Activated naive CD4-positive, alpha-beta T cell treated with anti-CD3 and anti-CD28 coated beads for 36 hours (primary cell): ENCODE data around the gene CHN1. TPM values are rescaled to one million over a fixed set of nuclear protein-coding genes. Genes with fewer than 3 reads are reported as not detected.

ENCODE experiments used
- CTCF ChIA-PET: fragments of 350-600 bp; sonication (Branson Sonifier 250); formaldehyde crosslinking; loops from one replicate; lab custom pipeline; 2021; ENCODE audit warnings: antibody characterized with exemption; lab: Charles Lee
- DNase-seq: peaks from one replicate; pipeline ENCODE4 v3.0.0-alpha.2; 2020
- H3K27ac Mint-ChIP-seq: one replicate; pipeline ENCODE4 v1.8.0; 2021; ENCODE audit warnings: mild to moderate bottlenecking, mixed read lengths
- H3K27me3 Mint-ChIP-seq: one replicate; pipeline ENCODE4 v1.8.0; 2021; ENCODE audit warnings: low read depth, mixed read lengths
- H3K36me3 Mint-ChIP-seq: one replicate; pipeline ENCODE4 v1.8.0; 2021; ENCODE audit warnings: low read depth, mixed read lengths
- H3K4me1 Mint-ChIP-seq: one replicate; pipeline ENCODE4 v1.8.0; 2021; ENCODE audit warnings: low read depth, mixed read lengths
- H3K4me3 Mint-ChIP-seq: one replicate; pipeline ENCODE4 v1.8.0; 2021; ENCODE audit warnings: mild to moderate bottlenecking, moderate library complexity, mixed read lengths
- H3K9me3 Mint-ChIP-seq: one replicate; pipeline ENCODE4 v1.8.0; 2021; ENCODE audit warnings: mixed read lengths
- intact Hi-C: fragments of 100-400 bp; cut with micrococcal nuclease; formaldehyde crosslinking; loops from one replicate; pipeline ENCODE4 v1.15.1; 2023
- total RNA-seq, 2 experiments: library from RNA; stranded (reverse); gene quantifications; one replicate each; pipeline ENCODE4 v1.2.3, GENCODE V29; 2021

The CHN1 gene
- 1 to 10 TPM; 2.1 to 3.3 TPM for total RNA-seq

GRCh38 chr2:175004980-175005732 lies at the start of gene CHN1:
TSS of gene CHN1 (minus strand) at chr2:175005381. CDS start at chr2:175004912, 469 bp downstream.
- H3K36me3 Mint-ChIP-seq: no peaks in the 10 kb centered on the region
- H3K27me3 Mint-ChIP-seq: peaks cover 59% of the 10 kb centered on the region
- H3K4me1 Mint-ChIP-seq: peaks cover 11% of the 10 kb centered on the region
- intact Hi-C loops: loop anchor here (1.0 to 5.0 kb wide), 2 partner anchors 256 to 308 kb away; no protein-coding TSS in a partner anchor
- H3K4me3 Mint-ChIP-seq: peak within 1 kb of the TSS; percentile 83
- CTCF ChIA-PET: interaction anchor here (0.6 to 1.7 kb wide), 9 partner anchors 13 to 308 kb away, joined by 3 to 9 read pairs (median 4); no protein-coding TSS in a partner anchor
- no peak within 1 kb of the TSS for H3K27ac Mint-ChIP-seq
- H3K9me3 Mint-ChIP-seq: no peaks in the 10 kb centered on the region
- peak; percentile 67 for DNase-seq

- Mint-ChIP-seq H3K27ac (no peak overlapping the region), H3K36me3 (peaks cover 12% of the 10 kb centered on the region), H3K4me3 (no peak overlapping the region), H3K9me3 (no peaks in the 10 kb centered on the region), H3K27me3 (no peaks in the 10 kb centered on the region), H3K4me1 (no peaks in the 10 kb centered on the region)
- CTCF ChIA-PET: no interaction called here
- intact Hi-C loops: no loop called here
- DNase-seq: no peak
Observed at GRCh38 chr2:175054340-175054739, 49.2 kb upstream of the CHN1 start.

- DNase-seq: no peak
- H3K27ac Mint-ChIP-seq: no peak overlapping the region
- no peaks in the 10 kb centered on the region for H3K27me3 Mint-ChIP-seq
- H3K36me3 Mint-ChIP-seq: peaks cover 6% of the 10 kb centered on the region
- H3K4me3 Mint-ChIP-seq: no peak overlapping the region
- intact Hi-C loops: no loop called here
- CTCF ChIA-PET: interaction anchor here (1.2 to 1.3 kb wide), 2 partner anchors 13 to 64 kb away, joined by 3 to 6 read pairs; no protein-coding TSS in a partner anchor
- H3K4me1 Mint-ChIP-seq: no peaks in the 10 kb centered on the region
- H3K9me3 Mint-ChIP-seq: no peaks in the 10 kb centered on the region
Observed at GRCh38 chr2:175049661-175050060, 44.5 kb upstream of the CHN1 start.

GRCh38 chr2:175048275-175048674 lies 43.1 kb upstream of the CHN1 start:
- Mint-ChIP-seq H3K4me3 (no peak overlapping the region), H3K27ac (no peak overlapping the region), H3K4me1 (no peaks in the 10 kb centered on the region), H3K36me3 (peaks cover 6% of the 10 kb centered on the region), H3K27me3 (no peaks in the 10 kb centered on the region), H3K9me3 (peaks cover 3% of the 10 kb centered on the region)
- CTCF ChIA-PET: interaction anchor here (0.5 to 1.3 kb wide), 2 partner anchors 62 to 880 kb away, joined by 3 read pairs; no protein-coding TSS in a partner anchor
- intact Hi-C loops: no loop called here
- DNase-seq: no peak

GRCh38 chr2:175039490-175039889 lies 34.3 kb upstream of the CHN1 start:
- Mint-ChIP-seq H3K36me3 (no peaks in the 10 kb centered on the region), H3K4me3 (no peak overlapping the region), H3K9me3 (peaks cover 7% of the 10 kb centered on the region), H3K27ac (no peak overlapping the region), H3K27me3 (no peaks in the 10 kb centered on the region), H3K4me1 (peaks cover 6% of the 10 kb centered on the region)
- DNase-seq: no peak
- intact Hi-C loops: no loop called here
- CTCF ChIA-PET: no interaction called here

- CTCF ChIA-PET: interaction anchor here (0.7 kb wide), 1 partner anchor 337 kb away, joined by 3 read pairs; no protein-coding TSS in a partner anchor
- intact Hi-C loops: no loop called here
Observed at GRCh38 chr2:175039031-175039430, 33.9 kb upstream of the CHN1 start.

GRCh38 chr2:175037941-175038340 lies 32.8 kb upstream of the CHN1 start:
- peaks cover 4% of the 10 kb centered on the region for H3K9me3 Mint-ChIP-seq
- CTCF ChIA-PET: no interaction called here
- no peak overlapping the region for H3K27ac Mint-ChIP-seq
- H3K27me3 Mint-ChIP-seq: no peaks in the 10 kb centered on the region
- intact Hi-C loops: loop anchor here (1.0 kb wide), 1 partner anchor 338 kb away; no protein-coding TSS in a partner anchor
- peaks cover 6% of the 10 kb centered on the region for H3K4me1 Mint-ChIP-seq
- DNase-seq: no peak
- no peak overlapping the region for H3K4me3 Mint-ChIP-seq
- H3K36me3 Mint-ChIP-seq: no peaks in the 10 kb centered on the region

More at GRCh38 chr2:175039031-175039430, 33.9 kb upstream of the CHN1 start:
- Mint-ChIP-seq H3K27me3 (no peaks in the 10 kb centered on the region), H3K27ac (no peak overlapping the region), H3K4me1 (peaks cover 6% of the 10 kb centered on the region), H3K36me3 (no peaks in the 10 kb centered on the region), H3K4me3 (no peak overlapping the region), H3K9me3 (peaks cover 7% of the 10 kb centered on the region)
- no peak for DNase-seq

GRCh38 chr2:175036582-175037018 lies 31.4 kb upstream of the CHN1 start:
- CTCF ChIA-PET: interaction anchor here (0.6 to 1.2 kb wide), 4 partner anchors 14 to 264 kb away, joined by 3 to 6 read pairs (median 3); partner anchors contain the start of gene CHN1
- Mint-ChIP-seq H3K9me3 (no peaks in the 10 kb centered on the region), H3K27me3 (no peaks in the 10 kb centered on the region), H3K4me3 (no peak overlapping the region), H3K27ac (no peak overlapping the region), H3K36me3 (no peaks in the 10 kb centered on the region), H3K4me1 (peaks cover 6% of the 10 kb centered on the region)
- no peak for DNase-seq
- intact Hi-C loops: loop anchor here (1.0 kb wide), 3 partner anchors 151 to 336 kb away; no protein-coding TSS in a partner anchor

GRCh38 chr2:175035806-175036205 lies 30.6 kb upstream of the CHN1 start:
- H3K36me3 Mint-ChIP-seq: no peaks in the 10 kb centered on the region
- no peak overlapping the region for H3K4me3 Mint-ChIP-seq
- intact Hi-C loops: loop anchor here (1.0 kb wide), 2 partner anchors 151 to 246 kb away; no protein-coding TSS in a partner anchor
- H3K9me3 Mint-ChIP-seq: no peaks in the 10 kb centered on the region
- no peak for DNase-seq
- CTCF ChIA-PET: interaction anchor here (1.1 kb wide), 1 partner anchor 286 kb away, joined by 3 read pairs; no protein-coding TSS in a partner anchor
- no peak overlapping the region for H3K27ac Mint-ChIP-seq
- H3K4me1 Mint-ChIP-seq: peaks cover 6% of the 10 kb centered on the region
- H3K27me3 Mint-ChIP-seq: no peaks in the 10 kb centered on the region

- no peak for DNase-seq
- intact Hi-C loops: no loop called here
- Mint-ChIP-seq H3K4me3 (no peak overlapping the region), H3K9me3 (no peaks in the 10 kb centered on the region), H3K27ac (no peak overlapping the region), H3K36me3 (no peaks in the 10 kb centered on the region), H3K27me3 (no peaks in the 10 kb centered on the region), H3K4me1 (peaks cover 6% of the 10 kb centered on the region)
- CTCF ChIA-PET: interaction anchor here (1.1 kb wide), 1 partner anchor 285 kb away, joined by 3 read pairs; no protein-coding TSS in a partner anchor
Observed at GRCh38 chr2:175034716-175035115, 29.5 kb upstream of the CHN1 start.

GRCh38 chr2:175030380-175031271 lies 25.4 kb upstream of the CHN1 start:
- Mint-ChIP-seq H3K27me3 (no peaks in the 10 kb centered on the region), H3K27ac (no peak overlapping the region), H3K9me3 (no peaks in the 10 kb centered on the region), H3K4me3 (no peak overlapping the region), H3K36me3 (no peaks in the 10 kb centered on the region), H3K4me1 (no peaks in the 10 kb centered on the region)
- intact Hi-C loops: loop anchor here (1.0 kb wide), 1 partner anchor 252 kb away; no protein-coding TSS in a partner anchor
- DNase-seq: peak; percentile 52
- CTCF ChIA-PET: interaction anchor here (1.2 to 1.5 kb wide), 3 partner anchors 251 to 298 kb away, joined by 3 to 4 read pairs (median 3); no protein-coding TSS in a partner anchor

GRCh38 chr2:175027755-175028154 lies 22.6 kb upstream of the CHN1 start:
- intact Hi-C loops: no loop called here
- Mint-ChIP-seq H3K4me3 (no peak overlapping the region), H3K4me1 (no peaks in the 10 kb centered on the region), H3K36me3 (no peaks in the 10 kb centered on the region), H3K27ac (no peak overlapping the region), H3K9me3 (no peaks in the 10 kb centered on the region), H3K27me3 (no peaks in the 10 kb centered on the region)
- CTCF ChIA-PET: no interaction called here
- no peak for DNase-seq
